Measurements from ENCODE around the gene ATP5ME.

The ATP5ME gene

DNA sequence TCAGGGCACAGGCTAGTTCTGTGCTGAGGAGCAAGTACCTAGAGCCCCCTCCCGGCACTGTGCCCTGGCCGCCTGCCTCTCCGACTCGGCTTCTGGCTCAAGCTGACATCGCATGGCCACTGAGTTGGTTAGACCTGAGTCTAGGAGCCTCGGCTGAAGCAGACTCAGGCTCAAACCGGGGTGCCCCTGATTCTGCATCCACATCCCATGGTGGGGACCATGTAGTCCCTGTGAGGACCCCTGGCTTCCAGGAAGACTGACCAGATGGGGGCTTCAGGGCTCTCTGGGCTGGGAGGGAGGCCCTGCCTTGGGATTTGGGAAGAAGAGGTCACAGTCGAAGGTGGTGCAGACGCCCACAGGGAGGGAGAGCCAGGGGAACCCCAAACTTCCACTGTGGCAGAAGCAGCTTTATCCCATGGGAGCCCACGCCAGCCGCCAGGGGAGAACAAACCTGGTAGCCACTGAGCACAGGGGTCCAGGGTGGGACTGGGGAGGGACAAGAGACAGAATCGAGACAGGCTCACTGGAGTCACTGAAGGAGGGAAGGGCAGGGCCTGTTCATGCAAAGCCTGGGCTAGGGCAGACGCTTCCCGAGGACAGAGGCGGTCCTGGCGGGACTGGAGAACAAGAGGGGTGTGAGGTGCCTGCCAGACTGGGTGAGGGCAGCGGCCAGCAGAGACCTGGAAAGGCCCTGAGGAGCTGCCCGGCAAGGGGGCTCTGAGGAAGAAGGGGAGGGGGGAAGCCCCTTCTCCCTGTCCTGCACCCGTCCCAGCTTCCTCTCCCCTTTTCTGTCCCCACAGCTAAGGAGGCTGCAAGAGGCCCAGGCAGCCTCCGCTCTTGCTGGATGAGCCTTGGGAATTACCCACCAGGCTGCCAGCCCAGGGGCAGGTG lies 47.6 kb downstream of the ATP5ME start:
- TF ChIP-seq, protein P1, sequence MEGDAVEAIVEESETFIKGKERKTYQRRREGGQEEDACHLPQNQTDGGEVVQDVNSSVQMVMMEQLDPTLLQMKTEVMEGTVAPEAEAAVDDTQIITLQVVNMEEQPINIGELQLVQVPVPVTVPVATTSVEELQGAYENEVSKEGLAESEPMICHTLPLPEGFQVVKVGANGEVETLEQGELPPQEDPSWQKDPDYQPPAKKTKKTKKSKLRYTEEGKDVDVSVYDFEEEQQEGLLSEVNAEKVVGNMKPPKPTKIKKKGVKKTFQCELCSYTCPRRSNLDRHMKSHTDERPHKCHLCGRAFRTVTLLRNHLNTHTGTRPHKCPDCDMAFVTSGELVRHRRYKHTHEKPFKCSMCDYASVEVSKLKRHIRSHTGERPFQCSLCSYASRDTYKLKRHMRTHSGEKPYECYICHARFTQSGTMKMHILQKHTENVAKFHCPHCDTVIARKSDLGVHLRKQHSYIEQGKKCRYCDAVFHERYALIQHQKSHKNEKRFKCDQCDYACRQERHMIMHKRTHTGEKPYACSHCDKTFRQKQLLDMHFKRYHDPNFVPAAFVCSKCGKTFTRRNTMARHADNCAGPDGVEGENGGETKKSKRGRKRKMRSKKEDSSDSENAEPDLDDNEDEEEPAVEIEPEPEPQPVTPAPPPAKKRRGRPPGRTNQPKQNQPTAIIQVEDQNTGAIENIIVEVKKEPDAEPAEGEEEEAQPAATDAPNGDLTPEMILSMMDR (IDR thresholded peaks at IDR 0.05; ENCODE audit: low read depth, low read length) = no peak
- DNase-seq (ENCODE audit: extremely low read depth, low read depth) = no peak

GRCh38 chr4:625631-626161 lies 48.4 kb downstream of the ATP5ME start:
- DNase-seq (ENCODE audit: extremely low read depth, low read depth) = no peak
- TF ChIP-seq, protein P1 (IDR thresholded peaks at IDR 0.05; ENCODE audit: low read depth, low read length) = no peak

- DNase-seq (ENCODE audit: extremely low read depth, low read depth) = no peak
- TF ChIP-seq, protein P1 (IDR thresholded peaks at IDR 0.05; ENCODE audit: low read depth, low read length) = no peak
Observed at GRCh38 chr4:624705-625590, 49.1 kb downstream of the ATP5ME start, which contains the start of gene PDE6B. TSS of gene PDE6B (plus strand) at chr4:625573. CDS start at chr4:625627, 54 bp downstream.

GRCh38 chr4:623914-624566 lies 50.0 kb downstream of the ATP5ME start:
- DNase-seq (ENCODE audit: extremely low read depth, low read depth) = no peak
- TF ChIP-seq, protein P1 (IDR thresholded peaks at IDR 0.05; ENCODE audit: low read depth, low read length) = no peak

DNA sequence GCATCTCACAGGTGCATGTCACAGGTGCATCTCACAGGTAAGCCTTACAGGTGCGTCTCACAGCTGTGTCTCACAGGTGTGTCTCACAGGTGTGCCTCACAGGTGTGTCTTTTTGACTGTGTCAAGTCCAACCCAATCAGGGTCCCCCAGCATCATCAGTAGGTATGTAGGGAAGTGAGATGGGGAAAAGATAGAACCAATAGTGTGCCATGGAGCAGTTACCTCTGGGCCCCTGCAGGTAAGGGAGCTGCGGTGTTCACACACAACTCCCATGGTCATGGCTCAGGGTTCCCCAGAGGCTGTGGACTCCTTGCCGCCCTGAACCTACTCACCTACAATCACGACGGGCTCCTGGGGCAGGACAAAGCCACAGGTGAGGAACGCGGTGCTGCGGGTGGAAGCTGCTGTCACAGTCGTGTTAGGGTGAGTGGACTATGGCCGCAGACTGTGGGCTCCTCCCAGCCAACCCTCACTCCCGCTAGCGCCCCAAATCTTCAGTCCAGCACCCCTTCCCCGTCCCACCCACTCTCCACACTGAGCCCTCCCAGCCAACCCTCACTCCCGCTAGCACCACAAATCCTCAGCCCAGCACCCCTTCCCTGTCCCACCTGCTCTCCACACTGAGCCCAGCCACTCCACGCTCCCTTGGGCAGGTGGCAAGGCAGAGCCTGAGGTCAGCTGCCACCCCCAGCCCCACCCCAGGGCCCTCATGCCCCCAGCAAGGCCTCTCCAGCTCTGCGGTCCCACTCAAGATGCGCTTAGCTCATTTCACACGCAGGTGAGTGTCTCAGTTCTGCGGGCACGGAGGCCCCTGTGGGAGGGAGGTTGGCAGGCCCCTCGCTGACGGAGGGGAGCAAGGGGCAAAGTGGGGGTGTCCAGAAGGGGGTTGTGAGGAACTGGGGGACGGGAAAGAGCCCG lies 50.8 kb downstream of the ATP5ME start:
- TF ChIP-seq, protein P1 (IDR thresholded peaks at IDR 0.05; ENCODE audit: low read depth, low read length) = no peak
- no peak for DNase-seq (ENCODE audit: extremely low read depth, low read depth)

Data from AG09319 (cell line).